ENCODE results near the gene SLC44A5. TPM values are rescaled to one million over a fixed set of nuclear protein-coding genes. Genes with fewer than 3 reads are reported as not detected.

SLC44A5 gene
- total RNA-seq, 1 experiment from 2014 or later: 0.18 TPM

- no peaks in the 10 kb centered on the region for H3K9me3 ChIP-seq (ENCODE audit: control insufficient read depth, insufficient read depth, low read depth, low read length)
- H3K36me3 ChIP-seq (ENCODE audit: control insufficient read depth, insufficient read depth, low read length): no peaks in the 10 kb centered on the region
- H3K4me3 ChIP-seq (ENCODE audit: low read depth in 2 of 2, low read length in 2 of 2): no peak overlapping the region
- ChIA-PET CTCF (no interaction called here), POLR2A (no interaction called here)
- no peak for DNase-seq (ENCODE audit: low read depth, low spot score)
- in situ Hi-C loops (cut with HindIII; ENCODE audit: low pct_unique_long_range_greater_than_20kb, low sequenced_read_pairs) (no loop called here), intact Hi-C loops (cut with micrococcal nuclease; ENCODE audit: unreplicated experiment) (no loop called here)
- H3K27ac ChIP-seq (ENCODE audit: low read length): no peak overlapping the region
- ATAC-seq: no peak
- H3K4me1 ChIP-seq (ENCODE audit: control insufficient read depth, insufficient read depth, low read length): no peaks in the 10 kb centered on the region
- H3K27me3 ChIP-seq (ENCODE audit: control insufficient read depth, insufficient read depth, low read length): no peaks in the 10 kb centered on the region; the same call in 1 of the 2 replicates
- BruUV-seq (replicated peaks): no TSS peak
- TF ChIP-seq TCF7L2 (IDR thresholded peaks at IDR 0.05; ENCODE audit: low read depth, low read length) (no peak), SIN3A (IDR thresholded peaks at IDR 0.05; ENCODE audit: borderline replicate concordance, insufficient read depth, low read depth, low read length) (no peak), POLR2AphosphoS5 (IDR thresholded peaks at IDR 0.05; ENCODE audit: low read depth, low read length) (no peak), CTCF (IDR thresholded peaks at IDR 0.05) (no peak), REST (IDR thresholded peaks at IDR 0.05; ENCODE audit: insufficient read depth in 1 of 2, low read depth in 2 of 2, low read length in 1 of 2) (no peak)
These were observed 88.5 kb downstream of the SLC44A5 start for GRCh38 chr1:75522389-75522788.

GRCh38 chr1:75521658-75522057 is 89.3 kb downstream of the SLC44A5 start:
- POLR2A ChIA-PET: no interaction called here
- CTCF ChIA-PET: no interaction called here
- ATAC-seq: no peak

More at GRCh38 chr1:75521658-75522057, 89.3 kb downstream of the SLC44A5 start:
- no peak for TF ChIP-seq TCF7L2 (IDR thresholded peaks at IDR 0.05; ENCODE audit: low read depth, low read length)
- TF ChIP-seq POLR2AphosphoS5 (IDR thresholded peaks at IDR 0.05; ENCODE audit: low read depth, low read length): no peak
- TF ChIP-seq REST (IDR thresholded peaks at IDR 0.05; ENCODE audit: insufficient read depth in 1 of 2, low read depth in 2 of 2, low read length in 1 of 2): no peak
- no peak for TF ChIP-seq SIN3A (IDR thresholded peaks at IDR 0.05; ENCODE audit: borderline replicate concordance, insufficient read depth, low read depth, low read length)
- TF ChIP-seq CTCF (IDR thresholded peaks at IDR 0.05): no peak
- BruUV-seq (replicated peaks): no TSS peak
- intact Hi-C loops (cut with micrococcal nuclease; ENCODE audit: unreplicated experiment): no loop called here
- H3K4me3 ChIP-seq (ENCODE audit: low read depth in 2 of 2, low read length in 2 of 2): no peak overlapping the region
- in situ Hi-C loops (cut with HindIII; ENCODE audit: low pct_unique_long_range_greater_than_20kb, low sequenced_read_pairs): no loop called here
- DNase-seq (ENCODE audit: low read depth, low spot score): no peak
- H3K9me3 ChIP-seq (ENCODE audit: control insufficient read depth, insufficient read depth, low read depth, low read length): no peaks in the 10 kb centered on the region
- no peak overlapping the region for H3K27ac ChIP-seq (ENCODE audit: low read length)
- H3K4me1 ChIP-seq (ENCODE audit: control insufficient read depth, insufficient read depth, low read length): no peaks in the 10 kb centered on the region
- no peaks in the 10 kb centered on the region; the same call in 1 of the 2 replicates for H3K27me3 ChIP-seq (ENCODE audit: control insufficient read depth, insufficient read depth, low read length)
- no peaks in the 10 kb centered on the region for H3K36me3 ChIP-seq (ENCODE audit: control insufficient read depth, insufficient read depth, low read length)

Data from Panc1 (cell line).